Mesenchymal stem cell (in vitro differentiated cells and primary cell): ENCODE data around the gene CBY2.

Source experiments
- DNase-seq: peaks from one replicate; pipeline ENCODE4 v3.0.0-alpha.2; 2013
- H2AFZ ChIP-seq: one replicate; pipeline ENCODE4 v1.6.1; 2013; ENCODE audit warnings: low read depth, mild to moderate bottlenecking, control low read depth, inconsistent platforms, low read length, moderate library complexity
- H2AK5ac ChIP-seq: 2 replicates; pipeline ENCODE4 v1.6.1; 2013; ENCODE audit warnings: low read length, moderate library complexity, mild to moderate bottlenecking, inconsistent platforms; ENCODE audit not compliant: severe bottlenecking
- H2BK120ac ChIP-seq: one replicate; pipeline ENCODE4 v1.6.1; 2013; ENCODE audit warnings: low read depth, mild to moderate bottlenecking, inconsistent platforms, low read length, moderate library complexity
- H2BK12ac ChIP-seq, 2 experiments: one replicate each; pipeline ENCODE4 v1.6.1; 2013; ENCODE audit warnings: inconsistent platforms in 2 of 2, low read length in 2 of 2, mild to moderate bottlenecking in 2 of 2, moderate library complexity in 2 of 2, control low read depth in 1 of 2
- H2BK15ac ChIP-seq: one replicate; pipeline ENCODE4 v1.6.1; 2013; ENCODE audit warnings: mild to moderate bottlenecking, low read depth, inconsistent platforms; ENCODE audit not compliant: poor library complexity, severe bottlenecking
- H2BK5ac ChIP-seq: 2 replicates; pipeline ENCODE4 v1.6.1; 2013; ENCODE audit warnings: low read depth, mild to moderate bottlenecking, low read length, control low read depth, inconsistent platforms; ENCODE audit not compliant: poor library complexity, severe bottlenecking
- H3K14ac ChIP-seq, 2 experiments: one replicate each; pipeline ENCODE4 v1.6.1; 2013; ENCODE audit warnings: inconsistent platforms in 2 of 2, low read length in 2 of 2, control low read depth in 1 of 2, mild to moderate bottlenecking in 1 of 2, moderate library complexity in 1 of 2
- H3K18ac ChIP-seq, 2 experiments: one replicate each; pipeline ENCODE4 v1.6.1; 2013; ENCODE audit warnings: inconsistent platforms in 2 of 2, low read length in 2 of 2, control low read depth in 1 of 2, low read depth in 1 of 2, mild to moderate bottlenecking in 1 of 2
- H3K23ac ChIP-seq, 2 experiments: one replicate each; pipeline ENCODE4 v1.6.1; 2013; ENCODE audit warnings: inconsistent platforms in 2 of 2, low read length in 2 of 2, mild to moderate bottlenecking in 2 of 2, moderate library complexity in 2 of 2, control low read depth in 1 of 2
- H3K27ac ChIP-seq: 2 replicates; pipeline ENCODE4 v1.5.1; 2013; ENCODE audit warnings: mild to moderate bottlenecking, moderate library complexity, low read length, control low read depth, inconsistent platforms; ENCODE audit not compliant: poor library complexity, severe bottlenecking
- H3K27me3 ChIP-seq, 2 experiments: 2 replicates each; pipeline versions ENCODE4 v1.6.1 to v1.7.0; 2013; ENCODE audit warnings: low read length in 2 of 2, mild to moderate bottlenecking in 2 of 2, moderate library complexity in 2 of 2, control low read depth in 1 of 2, inconsistent platforms in 1 of 2; ENCODE audit not compliant: control insufficient read depth in 1 of 2, insufficient read depth in 1 of 2
- H3K36me3 ChIP-seq, 2 experiments: 2 replicates each; pipeline versions ENCODE4 v1.6.1 to v1.7.0; 2013; ENCODE audit warnings: low read length in 2 of 2, control low read depth in 1 of 2, inconsistent platforms in 1 of 2, low read depth in 1 of 2, mild to moderate bottlenecking in 1 of 2; ENCODE audit not compliant: insufficient read depth in 2 of 2, control insufficient read depth in 1 of 2
- H3K4ac ChIP-seq, 2 experiments: one replicate each; pipeline ENCODE4 v1.6.1; 2013; ENCODE audit warnings: inconsistent platforms in 2 of 2, low read length in 2 of 2, mild to moderate bottlenecking in 2 of 2, moderate library complexity in 2 of 2, control low read depth in 1 of 2, low read depth in 1 of 2
- H3K4me1 ChIP-seq: 2 replicates; pipeline ENCODE4 v1.6.1; 2013; ENCODE audit warnings: low read depth, low read length, control low read depth; ENCODE audit not compliant: control insufficient read depth, insufficient read depth
- H3K4me2 ChIP-seq: 2 replicates; pipeline ENCODE4 v1.6.1; 2013; ENCODE audit warnings: low read length, mild to moderate bottlenecking, inconsistent platforms; ENCODE audit not compliant: poor library complexity, severe bottlenecking
- H3K4me3 ChIP-seq, 2 experiments: 2 replicates each; pipeline versions ENCODE4 v1.5.1 to v1.7.0; 2013; ENCODE audit warnings: low read length in 2 of 2, mild to moderate bottlenecking in 2 of 2, control low read depth in 1 of 2, low read depth in 1 of 2; ENCODE audit not compliant: insufficient read depth in 1 of 2
- H3K79me1 ChIP-seq: replicated peaks from 2 replicates; pipeline ENCODE4 v1.6.1; 2013; ENCODE audit warnings: mild to moderate bottlenecking, control low read depth, low read length, inconsistent platforms; ENCODE audit not compliant: poor library complexity, severe bottlenecking
- H3K9ac ChIP-seq: 2 replicates; pipeline ENCODE4 v1.7.0; 2013; ENCODE audit warnings: mild to moderate bottlenecking, low read length, moderate library complexity
- H3K9me3 ChIP-seq: 2 replicates; pipeline ENCODE4 v1.7.0; 2013; ENCODE audit warnings: mild to moderate bottlenecking, low read length; ENCODE audit not compliant: control insufficient read depth
- H4K8ac ChIP-seq: one replicate; pipeline ENCODE4 v1.6.1; 2013; ENCODE audit warnings: inconsistent platforms, mild to moderate bottlenecking, low read length, moderate library complexity
- H4K91ac ChIP-seq: one replicate; pipeline ENCODE4 v1.6.1; 2013; ENCODE audit warnings: mild to moderate bottlenecking, low read length, inconsistent platforms
- WGBS: methylation state at CpG from one replicate; pipeline ENCODE4 v1.1.7; 2013; ENCODE audit warnings: mixed read lengths; 5-methylcytosine and 5-hydroxymethylcytosine counted together

Gene CBY2

DNA sequence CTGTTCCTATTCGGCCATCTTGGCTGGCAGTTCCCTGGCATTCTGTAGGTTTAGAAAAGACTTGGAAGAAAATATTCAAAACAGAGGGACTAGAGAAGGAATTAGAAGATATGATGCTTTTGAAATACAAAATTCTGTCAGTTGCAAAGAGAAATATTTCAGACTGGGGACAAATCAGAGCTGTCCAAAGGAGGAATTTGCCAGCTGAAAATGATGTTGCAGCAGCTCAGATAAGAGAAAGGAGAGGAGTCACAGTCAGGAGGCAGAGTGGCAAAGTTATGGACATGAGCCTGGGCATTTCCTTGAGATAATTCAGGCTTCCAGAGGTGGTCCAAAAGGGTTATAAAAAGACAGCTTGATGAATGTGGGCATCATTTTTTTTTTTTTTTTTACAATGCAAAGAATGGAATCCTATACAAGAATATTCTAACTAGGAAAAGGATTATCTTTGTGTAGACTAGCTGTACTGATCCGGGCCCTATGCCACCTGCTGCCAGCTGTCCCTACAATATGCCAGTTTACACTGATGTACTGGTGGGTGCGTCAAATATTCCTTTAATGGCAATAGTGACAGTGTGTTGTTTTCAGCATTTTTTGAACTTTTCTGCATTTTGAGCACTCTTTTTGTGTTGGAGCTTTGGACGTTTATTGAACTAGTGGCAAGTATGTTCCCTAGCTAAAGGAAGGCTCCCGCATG, 31.8 kb upstream of the CBY2 start:
- peaks cover 19 to 37% of the 10 kb centered on the region in 2 experiments for H3K27me3 ChIP-seq
- H3K36me3 ChIP-seq = no peaks in the 10 kb centered on the region
- DNase-seq = no peak
- no peak overlapping the region for H3K18ac ChIP-seq
- no peaks in the 10 kb centered on the region for H3K79me1 ChIP-seq
- H2AFZ ChIP-seq = no peak overlapping the region
- H3K23ac ChIP-seq = no peak overlapping the region
- H3K4ac ChIP-seq = no peak overlapping the region
- WGBS = 88% methylated on average over 5 of the region's 5 CpGs
- no peak overlapping the region for H3K9ac ChIP-seq
- H2BK12ac ChIP-seq = no peak overlapping the region
- no peak overlapping the region for H4K91ac ChIP-seq
- H3K4me1 ChIP-seq = peaks cover 1% of the 10 kb centered on the region
- H2BK5ac ChIP-seq = no peak overlapping the region
- no peak overlapping the region for H2BK15ac ChIP-seq
- H3K9me3 ChIP-seq = no peaks in the 10 kb centered on the region
- no peak overlapping the region for H3K4me2 ChIP-seq
- H2BK120ac ChIP-seq = no peak overlapping the region
- no peak overlapping the region for H3K4me3 ChIP-seq
- no peak overlapping the region for H3K27ac ChIP-seq
- H3K14ac ChIP-seq = no peak overlapping the region
- H2AK5ac ChIP-seq = no peak overlapping the region
- no peak overlapping the region for H4K8ac ChIP-seq

DNA sequence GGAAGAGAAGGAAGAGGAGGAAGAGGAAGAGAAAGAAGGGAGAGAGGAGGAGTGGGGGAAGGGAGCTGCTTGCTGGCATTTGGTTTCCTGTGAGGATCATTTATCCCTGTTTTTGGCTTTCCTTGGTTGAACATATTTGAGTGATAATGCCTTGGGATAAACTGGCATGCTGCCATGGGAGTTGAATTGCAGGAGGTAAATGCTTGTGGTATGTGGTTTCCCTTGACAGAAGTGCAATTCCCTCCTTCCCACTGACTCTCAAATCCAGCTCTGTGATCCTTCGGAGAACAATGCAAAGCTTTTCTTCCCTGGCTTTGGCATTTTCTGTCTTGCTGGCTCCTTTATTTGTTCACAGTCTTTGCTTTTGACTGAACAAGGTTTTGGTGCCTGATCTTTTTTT, 27.2 kb upstream of the CBY2 start:
- Histone ChIP-seq H3K14ac (no peak overlapping the region), H3K9ac (no peak overlapping the region), H2BK5ac (no peak overlapping the region)

DNA sequence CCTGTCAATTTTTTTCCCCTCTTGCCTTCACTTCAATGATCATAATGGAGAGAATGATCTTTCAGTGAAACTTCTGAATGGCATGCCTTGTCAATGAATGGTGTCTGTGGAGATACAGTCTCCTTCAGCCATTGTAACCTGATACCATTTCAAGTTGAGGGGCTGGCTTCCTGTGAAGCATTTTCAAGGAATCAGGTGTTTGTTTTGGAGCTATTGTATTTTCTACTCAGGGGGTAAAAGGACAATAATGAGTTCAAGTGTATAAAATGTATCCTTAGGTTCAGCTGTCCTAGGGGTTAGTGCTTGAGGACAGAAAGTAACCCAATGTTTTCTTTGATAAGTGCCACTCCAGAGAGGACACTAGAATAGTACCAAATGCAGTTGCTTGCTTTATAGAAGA, 23.8 kb upstream of the CBY2 start:
- no peak overlapping the region for H3K4me3 ChIP-seq
- no peak overlapping the region for H4K91ac ChIP-seq
- no peak overlapping the region for H2BK5ac ChIP-seq
- no peak overlapping the region for H2AFZ ChIP-seq
- peaks cover 42 to 46% of the 10 kb centered on the region in 2 experiments for H3K27me3 ChIP-seq
- peaks cover 1% of the 10 kb centered on the region for H3K4me1 ChIP-seq
- DNase-seq = no peak
- no peak overlapping the region for H2BK120ac ChIP-seq
- H2AK5ac ChIP-seq = no peak overlapping the region
- H3K4ac ChIP-seq = no peak overlapping the region
- H3K79me1 ChIP-seq = no peaks in the 10 kb centered on the region
- no peaks in the 10 kb centered on the region for H3K36me3 ChIP-seq
- H3K9ac ChIP-seq = no peak overlapping the region
- H2BK15ac ChIP-seq = no peak overlapping the region
- no peak overlapping the region for H2BK12ac ChIP-seq
- H3K4me2 ChIP-seq = no peak overlapping the region
- H3K9me3 ChIP-seq = no peaks in the 10 kb centered on the region
- no peak overlapping the region for H3K14ac ChIP-seq
- no peak overlapping the region for H4K8ac ChIP-seq
- no peak overlapping the region for H3K18ac ChIP-seq
- no peak overlapping the region for H3K27ac ChIP-seq
- H3K23ac ChIP-seq = no peak overlapping the region

More for the DNA sequence above, 27.2 kb upstream of the CBY2 start:
- no peak overlapping the region for H3K4me2 ChIP-seq
- H3K4ac ChIP-seq = no peak overlapping the region
- peaks cover 1% of the 10 kb centered on the region for H3K4me1 ChIP-seq
- peaks cover 46 to 68% of the 10 kb centered on the region in 2 experiments for H3K27me3 ChIP-seq
- no peak overlapping the region for H2BK12ac ChIP-seq
- no peak overlapping the region for H4K91ac ChIP-seq
- H2AK5ac ChIP-seq = no peak overlapping the region
- H3K27ac ChIP-seq = no peak overlapping the region
- no peak overlapping the region for H3K23ac ChIP-seq
- no peak overlapping the region for H2BK120ac ChIP-seq
- peak; percentile 18 for DNase-seq
- H4K8ac ChIP-seq = no peak overlapping the region
- H2AFZ ChIP-seq = no peak overlapping the region
- no peak overlapping the region for H3K18ac ChIP-seq
- 85% methylated on average over 1 of the region's 1 CpG for WGBS
- H3K79me1 ChIP-seq = no peaks in the 10 kb centered on the region
- no peak overlapping the region for H3K4me3 ChIP-seq
- no peaks in the 10 kb centered on the region for H3K9me3 ChIP-seq
- no peaks in the 10 kb centered on the region for H3K36me3 ChIP-seq
- H2BK15ac ChIP-seq = no peak overlapping the region

DNA sequence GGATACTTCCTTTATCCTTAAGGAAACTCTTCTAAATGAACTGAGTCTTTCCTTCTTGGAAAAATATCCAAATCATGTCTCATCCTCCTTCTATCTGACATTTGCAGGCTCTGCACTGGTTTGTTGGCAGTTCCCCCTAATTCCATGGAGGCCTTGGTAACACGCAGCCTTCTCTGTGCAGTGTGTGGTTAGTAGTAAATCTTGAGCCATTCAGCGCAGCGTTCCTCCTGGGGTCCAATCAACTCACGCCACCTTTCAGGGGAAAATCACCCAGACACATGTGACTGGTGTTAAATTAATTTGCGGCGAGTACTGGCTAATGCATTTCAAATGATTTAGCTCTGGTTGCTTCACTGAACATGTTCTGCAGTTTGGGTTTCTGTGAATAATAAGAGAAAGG, 21.0 kb upstream of the CBY2 start:
- Histone ChIP-seq H3K79me1 (no peaks in the 10 kb centered on the region), H2BK15ac (no peak overlapping the region), H3K4ac (no peak overlapping the region), H3K36me3 (no peaks in the 10 kb centered on the region), H3K27ac (no peak overlapping the region), H3K9me3 (no peaks in the 10 kb centered on the region), H2AK5ac (no peak overlapping the region), H4K91ac (no peak overlapping the region), H3K27me3 (peaks cover 50 to 60% of the 10 kb centered on the region in 2 experiments), H3K23ac (no peak overlapping the region), H2AFZ (no peak overlapping the region), H2BK5ac (no peak overlapping the region), H3K9ac (no peak overlapping the region), H3K18ac (no peak overlapping the region), H3K4me3 (peak overlapping the region in 1 of 2 experiments; percentile 29), H3K4me2 (no peak overlapping the region), H2BK12ac (no peak overlapping the region), H3K14ac (no peak overlapping the region), H3K4me1 (no peaks in the 10 kb centered on the region), H2BK120ac (no peak overlapping the region), H4K8ac (no peak overlapping the region)
- DNase-seq = no peak
- WGBS = 87% methylated on average over 6 of the region's 6 CpGs
